Thyroid gland (tissue), 4 donors: ENCODE data around the gene C3orf80.

Experiments used
- CTCF ChIP-seq, 6 experiments: fragments of 200-600 bp in 3 of 6; fragments of 450-650 bp in 3 of 6; sonication (generic) in 3 of 6; IDR thresholded peaks; one replicate each; pipeline ENCODE4 v1.5.1; 2016 to 2019; ENCODE audit warnings: antibody characterized with exemption in 6 of 6, mild to moderate bottlenecking in 2 of 6, inconsistent platforms in 1 of 6, moderate library complexity in 1 of 6
- POLR2A ChIP-seq, 2 donors: fragments of 450-650 bp; IDR thresholded peaks; one replicate each; pipeline ENCODE4 v1.6.1; 2017; ENCODE audit warnings: antibody characterized with exemption in 2 of 2, mild to moderate bottlenecking in 2 of 2, moderate library complexity in 1 of 2

- TF ChIP-seq CTCF (IDR thresholded peaks at IDR 0.05) = no peak
- TF ChIP-seq POLR2A (IDR thresholded peaks at IDR 0.05) = no peak
Observed at GRCh38 chr3:160245261-160245800, 20.1 kb downstream of the C3orf80 start.
